ENCODE results near the gene RTN4RL1.

DNA sequence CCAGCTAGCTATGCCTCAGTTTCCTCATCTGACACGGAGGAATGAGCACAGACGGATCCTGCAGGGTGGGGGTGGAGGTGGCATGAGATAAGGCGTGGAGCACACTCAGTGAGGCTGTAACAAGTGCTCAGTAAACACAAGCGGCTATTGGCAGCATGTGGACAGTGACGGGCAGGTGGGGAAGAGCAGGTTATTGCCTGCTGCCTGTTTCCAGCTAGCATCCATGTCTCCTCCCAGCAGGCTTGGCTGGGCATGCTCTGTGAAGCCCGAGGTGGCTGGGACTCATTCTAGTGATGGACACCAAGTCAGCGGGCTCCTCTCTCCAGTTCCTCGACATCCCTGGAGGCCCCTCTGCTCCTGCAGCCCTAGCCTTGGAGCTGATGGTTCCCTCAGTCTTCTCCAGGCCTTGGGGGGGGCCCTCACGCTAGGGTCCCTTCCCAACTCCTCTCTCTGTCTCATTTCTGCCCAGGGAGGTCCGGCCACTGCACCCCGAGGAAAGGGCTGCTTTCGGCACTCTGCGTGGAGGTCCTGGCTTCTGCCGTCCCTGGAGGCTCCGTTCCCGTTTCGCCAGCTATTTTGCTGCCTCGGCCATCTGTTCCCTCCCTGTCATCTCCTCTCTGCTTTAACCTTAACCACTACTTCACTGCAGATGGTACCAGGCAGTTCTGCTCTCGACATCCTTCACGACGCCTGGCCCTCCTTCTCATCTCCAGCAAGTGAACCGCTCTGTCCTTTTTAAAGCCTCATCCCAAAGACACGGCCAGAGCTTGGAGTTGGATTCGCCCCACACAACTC, 6.2 kb downstream of the RTN4RL1 start:
- TF ChIP-seq, protein P1, sequence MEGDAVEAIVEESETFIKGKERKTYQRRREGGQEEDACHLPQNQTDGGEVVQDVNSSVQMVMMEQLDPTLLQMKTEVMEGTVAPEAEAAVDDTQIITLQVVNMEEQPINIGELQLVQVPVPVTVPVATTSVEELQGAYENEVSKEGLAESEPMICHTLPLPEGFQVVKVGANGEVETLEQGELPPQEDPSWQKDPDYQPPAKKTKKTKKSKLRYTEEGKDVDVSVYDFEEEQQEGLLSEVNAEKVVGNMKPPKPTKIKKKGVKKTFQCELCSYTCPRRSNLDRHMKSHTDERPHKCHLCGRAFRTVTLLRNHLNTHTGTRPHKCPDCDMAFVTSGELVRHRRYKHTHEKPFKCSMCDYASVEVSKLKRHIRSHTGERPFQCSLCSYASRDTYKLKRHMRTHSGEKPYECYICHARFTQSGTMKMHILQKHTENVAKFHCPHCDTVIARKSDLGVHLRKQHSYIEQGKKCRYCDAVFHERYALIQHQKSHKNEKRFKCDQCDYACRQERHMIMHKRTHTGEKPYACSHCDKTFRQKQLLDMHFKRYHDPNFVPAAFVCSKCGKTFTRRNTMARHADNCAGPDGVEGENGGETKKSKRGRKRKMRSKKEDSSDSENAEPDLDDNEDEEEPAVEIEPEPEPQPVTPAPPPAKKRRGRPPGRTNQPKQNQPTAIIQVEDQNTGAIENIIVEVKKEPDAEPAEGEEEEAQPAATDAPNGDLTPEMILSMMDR (IDR thresholded peaks at IDR 0.05; ENCODE audit: low read depth, low read length): no peak
- TF ChIP-seq POLR2A (IDR thresholded peaks at IDR 0.05; ENCODE audit: extremely low read depth, insufficient read length) (no peak), MYC (IDR thresholded peaks at IDR 0.05; ENCODE audit: low read depth, low read length) (no peak)
- TF ChIP-seq, protein P2, sequence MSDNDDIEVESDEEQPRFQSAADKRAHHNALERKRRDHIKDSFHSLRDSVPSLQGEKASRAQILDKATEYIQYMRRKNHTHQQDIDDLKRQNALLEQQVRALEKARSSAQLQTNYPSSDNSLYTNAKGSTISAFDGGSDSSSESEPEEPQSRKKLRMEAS (IDR thresholded peaks at IDR 0.05; ENCODE audit: low read depth, low read length): no peak
